Inflammatory macrophage treated with lipopolysaccharide for 4 hours (primary cell): ENCODE data around the gene SUCLG1.
"Not testable (repeated sequence)": the region's sequence is repeated elsewhere in the genome, so short reads cannot be mapped to it uniquely, and the experiment has no call there.

ENCODE experiments used
- DNase-seq: peaks from one replicate; pipeline ENCODE4 v3.0.0-alpha.2; 2020

SUCLG1 gene

DNA sequence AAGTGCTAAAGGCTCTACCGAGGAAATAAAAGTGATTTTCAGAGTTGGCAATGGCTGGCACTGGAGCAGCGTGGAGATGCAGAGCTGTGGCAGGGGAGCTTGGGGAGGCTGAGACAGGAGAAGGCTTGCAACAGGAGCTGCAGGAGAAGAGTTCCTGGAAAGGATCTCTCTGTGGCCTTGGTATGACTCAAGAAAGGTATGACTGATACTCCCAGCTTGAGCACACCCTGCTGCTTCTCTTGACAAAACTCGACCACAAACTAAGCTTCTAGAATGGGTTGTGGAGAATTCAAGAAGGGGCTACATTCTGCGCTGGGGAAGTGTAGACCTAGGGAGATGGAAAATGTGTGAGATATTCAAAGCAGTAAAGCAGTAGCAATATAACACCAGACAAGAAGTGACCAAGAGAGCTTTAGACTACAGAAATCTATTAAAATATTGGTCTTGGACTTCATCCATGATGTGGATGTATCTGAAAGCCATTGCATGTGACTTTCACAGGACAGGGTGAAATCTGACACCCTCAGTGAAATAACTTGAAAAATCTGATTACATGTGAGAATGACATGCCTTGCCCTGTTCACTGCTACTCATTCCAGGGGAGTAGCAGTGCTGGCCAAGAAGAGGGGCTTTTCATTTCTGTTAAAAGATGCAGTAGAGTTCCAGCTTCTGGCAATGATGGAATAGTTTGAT lies 41.5 kb downstream of the SUCLG1 start:
- no peak for DNase-seq

DNA sequence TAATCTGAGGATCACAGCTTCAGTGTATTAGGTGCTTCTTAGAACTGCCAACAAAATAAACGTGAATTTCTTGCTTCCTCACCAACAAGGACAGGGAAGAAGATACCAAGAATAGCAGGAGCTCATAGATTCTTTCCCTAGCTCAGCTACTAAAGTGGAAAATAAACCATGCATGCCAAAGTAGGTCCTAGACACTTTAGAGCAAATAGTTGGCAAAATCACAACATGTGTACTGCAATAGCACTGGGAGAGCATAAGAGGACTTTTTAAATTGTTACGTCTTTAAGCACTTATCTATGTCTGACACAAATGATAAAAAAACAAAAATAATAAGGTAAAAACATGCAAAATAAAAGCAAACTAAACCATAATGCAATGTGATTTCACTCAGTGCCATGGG lies 49.5 kb downstream of the SUCLG1 start:
- no peak for DNase-seq

DNA sequence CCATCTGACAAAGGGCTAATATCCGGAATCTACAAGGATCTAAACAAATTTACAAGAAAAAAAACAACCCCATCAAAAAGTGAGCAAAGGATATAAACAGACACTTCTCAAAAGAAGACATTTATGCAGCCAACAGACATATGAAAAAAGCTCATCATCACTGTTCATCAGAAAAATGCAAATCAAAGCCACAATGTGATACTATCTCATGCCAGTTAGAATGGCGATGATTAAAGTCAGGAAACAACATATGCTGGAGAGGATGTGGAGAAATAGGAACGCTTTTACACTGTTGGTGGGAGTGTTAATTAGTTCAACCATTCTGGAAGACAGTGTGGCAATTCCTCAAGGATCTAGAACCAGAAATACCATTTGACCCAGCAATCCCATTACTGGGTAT lies 57.0 kb downstream of the SUCLG1 start:
- not testable (repeated sequence) for DNase-seq

DNA sequence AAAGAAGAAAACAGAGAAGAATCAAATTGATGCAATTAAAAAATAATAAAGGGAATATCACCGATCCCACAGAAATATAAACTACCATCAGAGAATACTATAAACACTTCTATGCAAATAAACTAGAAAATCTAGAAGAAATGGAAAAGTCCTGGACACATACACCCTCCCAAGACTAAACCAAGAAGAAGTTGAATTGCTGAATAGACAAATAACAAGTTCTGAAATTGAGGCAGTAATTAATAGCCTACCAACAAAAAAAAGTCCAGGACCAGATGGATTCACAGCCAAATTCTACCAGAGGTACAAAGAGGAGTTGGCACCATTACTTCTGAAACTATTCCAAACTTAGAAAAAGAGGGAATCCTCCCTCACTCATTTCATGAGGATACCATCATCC lies 59.2 kb downstream of the SUCLG1 start:
- DNase-seq, result not testable (repeated sequence)

DNA sequence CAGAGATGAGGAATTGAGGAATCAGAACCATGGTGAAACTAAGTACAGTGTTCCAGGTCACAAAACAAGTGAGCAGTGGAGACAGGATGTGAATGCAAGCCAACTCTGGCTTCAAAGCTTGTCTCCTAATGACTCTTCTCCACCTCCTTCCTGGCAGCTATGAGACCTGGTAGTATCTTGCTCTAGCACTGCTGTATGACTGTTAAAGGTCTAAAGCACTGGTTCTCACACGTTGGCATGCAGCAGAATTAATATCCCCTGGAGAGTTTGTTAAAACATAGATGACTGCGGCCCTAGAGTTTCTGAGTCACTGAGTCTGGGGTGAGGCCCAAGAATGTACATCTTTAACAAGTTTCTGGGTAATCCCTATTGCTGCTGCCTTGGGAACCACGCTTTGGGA lies 63.3 kb downstream of the SUCLG1 start:
- no peak for DNase-seq

DNA sequence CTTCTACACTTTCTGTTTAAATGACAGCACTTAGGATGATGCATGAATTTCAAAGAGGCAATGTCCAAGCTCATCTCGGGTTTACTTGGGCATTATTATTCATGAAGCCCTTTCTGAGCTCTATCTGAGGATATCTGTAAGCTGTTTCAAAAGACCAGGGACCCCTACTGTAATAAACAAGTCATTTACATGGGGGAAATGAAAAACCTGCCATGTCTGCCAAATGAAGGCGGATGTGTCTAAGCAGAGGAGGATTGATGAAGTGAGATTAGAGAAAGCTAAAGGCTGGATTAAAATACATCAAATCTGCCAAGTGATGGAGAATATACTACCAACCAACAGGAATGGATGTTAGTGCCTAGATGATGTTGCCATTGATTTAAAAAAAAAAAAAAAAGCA lies 64.5 kb downstream of the SUCLG1 start:
- no peak for DNase-seq

DNA sequence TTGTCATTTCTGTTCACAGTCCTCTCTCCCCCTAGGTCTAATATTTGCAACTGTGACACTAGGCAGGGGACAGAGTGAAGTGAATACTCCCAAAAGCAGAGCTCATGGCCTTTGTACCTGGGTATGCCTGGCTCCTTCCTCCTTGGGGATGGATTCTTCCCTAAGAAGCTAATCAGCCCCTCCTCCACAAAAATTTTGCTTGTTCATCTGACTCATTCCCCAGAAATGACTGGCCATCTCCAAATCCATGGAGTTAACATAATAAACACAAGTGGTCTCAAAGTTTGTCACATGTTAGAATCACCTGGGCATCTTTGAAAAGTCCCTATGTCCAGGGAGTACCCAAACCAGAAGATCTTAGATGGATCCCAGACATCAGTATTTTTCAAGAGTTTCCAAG lies 65.3 kb downstream of the SUCLG1 start:
- DNase-seq, result no peak

DNA sequence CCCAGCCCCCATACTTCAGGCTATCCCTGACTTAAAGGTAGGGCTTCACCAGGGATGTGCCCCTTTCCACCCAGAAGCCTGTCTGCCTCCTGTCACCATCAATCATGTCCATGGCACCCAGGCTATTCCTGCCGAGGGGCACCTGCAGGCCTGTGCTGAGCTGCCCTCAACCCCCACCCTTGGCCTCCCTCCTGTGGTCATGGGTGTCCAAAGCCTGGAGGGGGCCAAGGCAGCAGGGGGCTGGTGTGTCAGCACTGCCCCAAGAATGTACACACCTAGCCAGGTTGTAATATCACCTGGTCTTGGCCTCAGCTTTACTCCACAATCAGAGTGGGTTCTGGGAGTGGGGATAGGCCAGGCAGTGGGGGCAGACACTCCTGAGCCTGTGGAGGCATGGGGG lies 69.3 kb downstream of the SUCLG1 start:
- no peak for DNase-seq

DNA sequence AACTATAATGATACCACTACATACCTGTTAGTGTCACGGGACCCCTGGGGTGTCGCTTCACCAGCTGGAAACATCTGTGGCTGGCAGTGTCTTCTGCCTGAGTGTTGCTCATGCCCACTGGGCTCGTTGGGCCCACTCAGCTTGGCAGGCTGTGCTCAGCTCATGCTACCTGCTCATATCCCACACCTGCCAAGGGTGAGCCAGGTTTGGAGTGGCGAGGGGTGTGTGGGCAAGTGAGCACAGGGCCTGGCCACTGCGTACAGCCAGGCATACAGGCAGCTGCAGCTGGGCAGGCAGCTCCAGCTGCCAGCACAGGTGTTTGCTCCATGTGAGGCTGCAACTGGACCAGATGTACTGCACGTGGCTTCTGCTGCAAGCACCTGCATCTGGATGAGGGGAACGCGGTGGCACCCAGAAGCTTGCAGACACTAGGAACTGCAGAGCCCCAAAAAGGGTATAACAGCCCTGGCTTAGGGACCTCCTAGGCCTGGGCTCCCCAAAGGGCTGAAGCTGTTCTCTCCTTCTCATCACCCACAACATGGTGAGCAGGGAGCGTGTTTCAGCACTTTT lies 70.1 kb downstream of the SUCLG1 start:
- no peak for DNase-seq

DNA sequence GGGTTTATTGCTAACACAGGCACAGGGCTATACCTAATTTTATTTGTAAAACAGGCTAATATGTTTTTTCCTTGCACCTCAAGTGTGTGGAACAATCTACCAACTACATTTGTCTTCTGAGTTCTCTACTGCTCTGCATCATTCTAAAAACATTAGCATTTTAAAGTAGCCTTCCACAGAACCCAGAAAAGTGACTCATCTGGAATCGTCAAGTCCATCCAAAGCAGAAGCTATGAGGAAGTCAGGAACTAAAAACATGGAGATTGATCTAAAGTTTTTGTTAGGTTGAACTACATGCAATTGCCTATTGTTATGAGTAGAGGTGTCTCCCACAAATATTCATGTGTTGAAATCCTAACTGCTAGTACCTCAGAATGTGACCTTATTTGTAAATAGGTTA lies 70.9 kb downstream of the SUCLG1 start:
- no peak for DNase-seq

DNA sequence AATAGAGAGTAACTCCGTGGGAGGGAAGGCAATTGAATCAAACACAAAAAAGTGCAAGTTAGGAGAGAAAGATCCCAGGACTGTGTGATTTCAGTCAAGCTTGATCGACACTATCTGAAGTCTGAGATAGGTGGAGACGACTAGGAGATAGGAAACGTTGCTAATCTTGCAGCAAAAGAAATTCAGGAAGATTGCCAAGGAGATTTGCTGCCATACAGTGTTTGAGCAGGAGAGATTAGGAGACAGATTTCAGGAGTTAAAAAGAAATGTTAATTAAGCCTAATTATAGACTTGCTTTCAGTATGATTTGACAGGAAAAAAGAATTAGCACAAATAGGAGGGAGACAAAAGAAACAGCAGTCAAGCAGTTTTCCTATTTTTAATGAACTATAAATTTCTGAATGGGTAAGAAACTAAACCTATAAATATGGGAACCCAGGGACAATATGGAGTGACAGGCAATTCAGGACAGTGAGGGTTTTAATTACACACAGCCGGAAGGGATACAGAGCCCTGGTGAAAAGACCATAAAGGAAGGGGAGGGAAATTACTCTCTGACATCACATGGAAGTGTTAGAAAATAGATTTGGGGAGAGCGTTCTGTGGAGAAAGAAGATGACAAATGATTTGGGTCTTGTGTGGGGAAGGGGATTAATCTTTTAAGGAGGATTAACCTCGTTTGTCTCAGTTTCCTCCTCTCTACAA lies 72.6 kb downstream of the SUCLG1 start:
- DNase-seq, result no peak

DNA sequence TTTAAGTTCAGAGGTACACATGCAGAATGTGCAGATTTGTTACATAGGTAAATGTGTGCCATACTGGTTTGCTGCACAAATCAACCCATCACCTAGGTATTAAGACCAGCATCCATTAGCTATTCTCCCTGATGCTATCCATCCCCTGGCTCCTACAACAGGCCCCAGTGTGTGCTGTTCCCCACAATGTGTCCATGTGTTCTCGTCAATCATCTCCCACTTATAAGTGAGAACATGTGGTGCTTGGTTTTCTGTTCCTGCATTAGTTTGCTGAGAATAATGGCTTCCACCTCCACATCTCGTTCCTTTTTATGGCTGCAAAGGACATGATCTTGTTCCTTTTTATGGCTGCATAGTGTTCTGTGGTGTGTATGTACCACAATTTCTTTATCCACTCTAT lies 75.8 kb downstream of the SUCLG1 start:
- DNase-seq, result no peak

DNA sequence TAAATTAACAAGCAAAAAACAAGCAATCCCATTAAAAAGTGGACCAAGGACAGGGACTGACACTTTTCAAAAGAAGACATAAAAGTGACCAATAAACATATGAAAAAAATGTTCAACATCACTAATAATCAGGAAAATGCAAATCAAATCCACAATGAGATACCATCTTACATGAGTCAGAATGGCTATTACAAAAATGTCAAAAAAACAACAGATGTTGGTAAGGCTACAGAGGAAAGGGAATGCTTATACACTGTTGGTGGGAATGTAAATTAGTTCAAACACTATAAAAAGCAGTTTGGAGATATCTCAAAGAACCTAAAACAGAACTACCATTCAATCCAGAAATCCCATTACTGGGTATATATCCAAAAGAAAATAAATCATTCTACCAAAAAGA lies 78.2 kb downstream of the SUCLG1 start:
- DNase-seq, result no peak

DNA sequence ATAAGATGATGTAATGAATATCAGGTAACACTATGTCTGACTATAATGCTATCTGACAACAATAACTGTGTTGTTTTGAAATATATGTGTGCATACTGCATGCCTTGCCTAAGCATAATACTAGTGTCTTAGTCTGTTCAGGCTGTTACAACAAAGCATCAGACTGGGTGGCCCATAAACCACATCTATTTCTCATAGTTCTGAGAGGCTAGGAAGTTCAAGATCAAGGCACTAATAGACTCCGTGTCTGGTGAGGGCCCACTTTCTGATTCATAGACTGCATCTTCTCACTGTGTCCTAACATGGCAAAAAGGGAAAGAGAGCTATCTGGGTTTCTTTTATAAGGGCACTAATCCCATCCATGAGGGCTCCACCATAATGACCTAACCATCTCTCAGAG lies 80.1 kb downstream of the SUCLG1 start:
- no peak for DNase-seq

DNA sequence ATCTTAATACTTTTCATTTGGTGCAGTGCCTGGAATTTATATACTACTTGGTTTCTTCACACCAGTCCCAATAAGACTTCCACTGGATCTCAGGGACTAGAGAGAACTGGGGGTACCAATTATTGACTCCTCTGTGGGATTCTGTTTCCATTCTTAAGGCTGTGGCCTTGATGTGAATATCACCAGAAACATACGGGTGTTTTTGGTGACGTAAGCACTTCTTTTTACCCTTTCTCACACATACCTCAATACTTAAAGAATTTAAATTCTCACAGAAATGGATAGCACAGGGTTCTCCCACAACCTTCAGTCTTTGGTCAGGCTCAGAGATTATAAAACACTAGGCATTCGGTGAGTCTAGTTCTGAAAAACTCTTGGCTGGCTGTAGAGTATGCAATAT lies 84.1 kb downstream of the SUCLG1 start:
- no peak for DNase-seq

DNA sequence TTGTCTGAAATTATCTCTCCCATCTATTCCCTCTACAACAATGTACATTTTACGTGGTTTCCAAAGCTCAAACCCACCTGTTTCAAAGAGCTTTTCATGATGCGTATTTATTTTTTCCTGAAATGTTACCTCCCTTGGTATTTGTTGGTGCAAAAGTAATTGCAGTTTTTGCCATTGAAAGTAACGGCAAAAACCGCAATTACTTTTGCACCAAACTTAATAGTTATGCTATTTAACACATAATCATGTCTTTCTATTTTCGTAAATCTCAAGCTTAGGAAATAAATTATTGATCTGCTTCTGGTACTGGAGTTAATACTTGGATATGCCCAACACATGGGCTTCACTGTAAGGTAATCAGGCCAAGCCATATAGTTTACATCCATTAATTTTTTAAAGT lies 85.2 kb downstream of the SUCLG1 start:
- DNase-seq, result no peak
